Activated CD4-positive, alpha-beta T cell treated with anti-CD3 and anti-CD28 coated beads, Interleukin-2, amount 10 ng/mL, durations not matched to agents 7 days and 5 days (primary cell): ENCODE data around the gene RYR1. TPM values are rescaled to one million over a fixed set of nuclear protein-coding genes. Genes with fewer than 3 reads are reported as not detected.
"Not testable (repeated sequence)": the region's sequence is repeated elsewhere in the genome, so short reads cannot be mapped to it uniquely, and the experiment has no call there.

Experiments used
- CTCF ChIA-PET: fragments of 350-600 bp; sonication (Branson Sonifier 250); formaldehyde crosslinking; loops from one replicate; lab custom pipeline; 2021; ENCODE audit warnings: antibody characterized with exemption; lab: Charles Lee
- POLR2A ChIA-PET: fragments of 350-600 bp; sonication (Branson Sonifier 250); formaldehyde crosslinking; loops from one replicate; lab custom pipeline; 2021; ENCODE audit warnings: antibody characterized with exemption; lab: Charles Lee
- DNase-seq: peaks from one replicate; pipeline ENCODE4 v3.0.0-alpha.2; 2020
- H3K27ac Mint-ChIP-seq: one replicate; pipeline ENCODE4 v1.8.0; 2021; ENCODE audit warnings: mild to moderate bottlenecking, moderate library complexity, mixed read lengths
- H3K27me3 Mint-ChIP-seq: one replicate; pipeline ENCODE4 v1.8.0; 2021; ENCODE audit warnings: mixed read lengths
- H3K36me3 Mint-ChIP-seq: one replicate; pipeline ENCODE4 v1.8.0; 2021; ENCODE audit warnings: low read depth, mixed read lengths
- H3K4me1 Mint-ChIP-seq: one replicate; pipeline ENCODE4 v1.8.0; 2021; ENCODE audit warnings: mixed read lengths
- H3K4me3 Mint-ChIP-seq: one replicate; pipeline ENCODE4 v1.8.0; 2021; ENCODE audit warnings: mild to moderate bottlenecking, moderate library complexity, mixed read lengths
- H3K9me3 Mint-ChIP-seq: one replicate; pipeline ENCODE4 v1.8.0; 2021; ENCODE audit warnings: mixed read lengths
- total RNA-seq, 2 experiments: library from RNA; stranded (reverse); gene quantifications; one replicate each; pipeline ENCODE4 v1.2.3, GENCODE V29; 2021

Gene RYR1
- total RNA-seq, 2 experiments from 2014 or later: 0.79 to 1.0 TPM

DNA sequence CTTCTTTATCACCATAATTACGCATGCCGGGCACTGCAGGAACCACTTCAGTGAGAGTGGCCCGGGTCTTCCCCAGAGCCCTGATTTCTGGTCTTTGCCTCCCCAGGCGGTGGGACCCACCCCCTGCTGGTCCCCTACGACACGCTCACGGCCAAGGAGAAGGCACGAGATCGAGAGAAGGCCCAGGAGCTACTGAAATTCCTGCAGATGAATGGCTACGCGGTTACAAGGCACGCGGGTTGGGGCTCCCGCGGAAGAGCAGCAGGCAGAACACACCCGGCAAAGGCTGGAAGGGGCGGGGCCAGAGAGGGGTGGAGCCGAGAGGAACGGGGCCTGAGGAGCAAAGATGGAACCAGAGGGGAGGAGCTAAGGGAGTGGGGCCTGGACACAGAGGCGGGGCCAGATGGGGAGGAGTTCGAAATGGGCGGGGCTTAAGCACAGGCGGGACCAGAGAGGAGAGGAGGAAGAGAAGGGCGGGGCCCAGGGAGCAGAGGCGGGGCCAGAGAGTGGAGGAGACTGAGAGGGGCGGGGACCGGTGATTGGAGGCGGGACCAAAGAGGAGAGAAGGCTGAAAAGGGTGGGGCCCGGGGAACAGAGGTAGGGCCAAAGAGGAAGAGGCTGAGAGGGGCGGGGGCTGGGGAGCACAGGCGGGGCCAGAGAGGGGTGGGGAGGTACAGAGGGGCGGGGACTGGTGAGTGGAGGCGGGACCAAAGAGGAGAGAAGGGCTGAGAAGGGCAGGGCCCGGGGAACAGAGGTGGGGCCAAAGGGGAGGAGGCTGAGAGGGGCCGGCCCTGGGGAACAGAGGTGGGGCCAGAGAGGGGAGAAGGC is 73.4 kb downstream of the RYR1 start:
- peaks cover 18% of the 10 kb centered on the region for H3K4me1 Mint-ChIP-seq
- ChIA-PET CTCF (interaction anchor here (0.6 to 0.7 kb wide), 2 partner anchors 104 to 153 kb away, joined by 3 to 5 read pairs; partner anchors contain the start of gene FAM98C), POLR2A (no interaction called here)
- peak overlapping the region; percentile 3 for H3K27ac Mint-ChIP-seq
- H3K36me3 Mint-ChIP-seq: no peaks in the 10 kb centered on the region
- peak; percentile 92 for DNase-seq
- peaks cover 10% of the 10 kb centered on the region for H3K27me3 Mint-ChIP-seq
- no peak overlapping the region for H3K4me3 Mint-ChIP-seq
- no peaks in the 10 kb centered on the region for H3K9me3 Mint-ChIP-seq

DNA sequence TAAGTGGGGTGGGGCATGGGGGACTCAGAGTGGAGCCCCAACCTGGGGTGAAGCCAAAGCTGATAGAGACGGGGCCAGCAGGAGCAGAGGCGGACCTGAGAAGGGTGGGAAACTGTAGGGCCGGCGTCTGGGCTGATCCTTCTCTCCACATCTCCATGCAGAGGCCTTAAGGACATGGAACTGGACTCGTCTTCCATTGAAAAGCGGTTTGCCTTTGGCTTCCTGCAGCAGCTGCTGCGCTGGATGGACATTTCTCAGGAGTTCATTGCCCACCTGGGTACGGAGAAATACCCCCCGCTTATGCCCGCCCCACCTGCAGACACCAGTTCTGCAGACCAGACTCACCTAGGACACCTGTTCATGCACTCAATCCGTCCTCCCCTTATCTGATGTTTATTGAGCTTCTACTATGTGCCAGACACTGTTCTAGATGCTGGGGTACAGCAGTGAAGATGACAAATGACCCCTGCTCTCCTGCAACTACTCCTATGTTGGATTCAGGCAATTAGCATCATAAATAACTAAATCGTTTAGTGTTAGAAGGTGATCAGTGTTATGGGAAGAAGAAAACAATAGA is 74.1 kb downstream of the RYR1 start:
- Mint-ChIP-seq H3K27ac (no peak overlapping the region), H3K4me1 (peaks cover 23% of the 10 kb centered on the region), H3K36me3 (no peaks in the 10 kb centered on the region), H3K9me3 (no peaks in the 10 kb centered on the region), H3K27me3 (peaks cover 10% of the 10 kb centered on the region), H3K4me3 (no peak overlapping the region)
- ChIA-PET CTCF (interaction anchor here (0.6 to 1.9 kb wide), 2 partner anchors 105 to 152 kb away, joined by 4 to 5 read pairs; partner anchors contain the start of gene FAM98C), POLR2A (no interaction called here)
- DNase-seq: no peak

DNA sequence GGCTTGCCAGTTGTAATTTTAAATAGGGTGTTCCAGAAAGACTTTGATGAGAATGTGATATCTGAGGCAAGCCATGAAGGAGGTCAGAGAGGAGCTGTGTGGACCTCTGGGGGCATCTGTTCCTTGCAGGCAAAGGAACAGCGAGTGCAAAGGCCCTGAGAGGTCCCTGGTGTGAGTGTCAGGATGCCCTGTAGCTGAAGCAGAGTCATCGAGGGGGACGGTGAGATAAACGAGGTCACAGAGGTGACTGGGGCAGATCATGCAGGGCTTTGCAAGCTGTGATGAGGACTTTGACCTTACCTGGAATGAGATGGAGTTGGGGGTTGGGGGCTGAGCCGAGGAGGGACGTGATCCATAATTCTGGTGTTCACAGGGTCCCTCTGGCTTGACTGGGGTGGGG is 75.0 kb downstream of the RYR1 start:
- DNase-seq: no peak
- H3K4me3 Mint-ChIP-seq: no peak overlapping the region
- POLR2A ChIA-PET: no interaction called here
- no peaks in the 10 kb centered on the region for H3K36me3 Mint-ChIP-seq
- H3K4me1 Mint-ChIP-seq: peaks cover 30% of the 10 kb centered on the region
- no peaks in the 10 kb centered on the region for H3K9me3 Mint-ChIP-seq
- H3K27ac Mint-ChIP-seq: no peak overlapping the region
- CTCF ChIA-PET: interaction anchor here (0.9 to 1.9 kb wide), 4 partner anchors 10 to 422 kb away, joined by 4 to 5 read pairs (median 4); partner anchors contain the start of genes FAM98C, MRPS12 and SARS2
- peaks cover 10% of the 10 kb centered on the region for H3K27me3 Mint-ChIP-seq

DNA sequence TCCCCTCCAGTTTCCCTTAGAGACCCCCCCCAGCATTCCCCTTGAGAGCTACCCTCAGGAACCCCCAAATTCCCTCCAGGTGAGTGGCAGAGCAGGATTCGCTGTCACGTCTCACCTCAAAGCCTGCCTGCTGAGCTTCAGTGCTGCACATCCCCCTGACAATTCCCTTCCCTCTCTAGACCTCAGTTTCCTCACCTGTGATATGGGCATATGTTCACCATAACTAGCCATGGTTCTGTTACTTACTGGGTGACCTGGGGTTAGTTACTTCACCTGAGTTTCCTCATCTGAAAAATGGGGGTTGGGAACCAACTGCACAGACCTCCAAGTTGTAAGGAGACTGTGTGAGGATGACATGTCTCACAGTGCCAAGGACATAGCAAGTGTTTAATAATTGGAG is 75.5 kb downstream of the RYR1 start:
- H3K9me3 Mint-ChIP-seq: no peaks in the 10 kb centered on the region
- POLR2A ChIA-PET: no interaction called here

DNA sequence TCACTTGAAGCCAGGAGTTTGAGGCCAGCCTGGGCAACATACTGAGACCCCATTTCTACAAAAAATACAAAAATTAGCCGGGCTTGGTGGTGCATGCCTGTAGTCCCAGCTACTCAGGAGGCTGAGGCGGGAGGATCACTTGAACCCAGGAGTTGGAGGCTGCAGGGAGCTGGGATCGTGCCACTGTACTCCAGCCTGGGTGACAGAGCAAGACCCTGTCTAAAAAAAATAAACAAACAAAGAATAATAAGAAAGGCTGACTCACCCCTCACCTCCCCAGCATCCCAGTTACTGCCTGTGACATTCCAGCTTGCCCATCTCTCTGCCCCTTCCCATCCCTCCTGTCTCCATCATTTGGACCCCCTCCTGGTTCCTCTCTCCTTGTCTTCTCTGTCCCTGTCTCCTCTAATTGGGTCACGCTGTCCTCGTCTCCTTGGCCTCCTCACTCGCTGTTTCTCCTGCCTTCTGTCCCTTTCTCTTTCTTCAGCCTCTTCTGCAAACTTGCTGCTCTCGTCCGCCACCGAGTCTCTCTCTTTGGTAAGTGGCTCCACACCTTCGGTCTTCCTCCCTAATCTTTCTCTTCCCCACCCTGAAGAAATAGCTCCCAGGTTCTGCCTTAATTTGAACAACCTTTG is 77.7 kb downstream of the RYR1 start:
- ChIA-PET CTCF (interaction anchor here (3.3 kb wide), 1 partner anchor 123 kb away, joined by 14 read pairs; no protein-coding TSS in a partner anchor), POLR2A (interaction anchor here (0.7 kb wide), 1 partner anchor 107 kb away, joined by 3 read pairs; no protein-coding TSS in a partner anchor)
- H3K27ac Mint-ChIP-seq: no peak overlapping the region

More for the DNA sequence above, 75.5 kb downstream of the RYR1 start:
- Mint-ChIP-seq H3K27ac (no peak overlapping the region), H3K4me1 (peaks cover 35% of the 10 kb centered on the region), H3K4me3 (no peak overlapping the region), H3K27me3 (peaks cover 10% of the 10 kb centered on the region), H3K36me3 (no peaks in the 10 kb centered on the region)
- CTCF ChIA-PET: interaction anchor here (0.9 to 1.9 kb wide), 4 partner anchors 10 to 421 kb away, joined by 4 to 5 read pairs (median 4); partner anchors contain the start of genes FAM98C, MRPS12 and SARS2
- DNase-seq: no peak

DNA sequence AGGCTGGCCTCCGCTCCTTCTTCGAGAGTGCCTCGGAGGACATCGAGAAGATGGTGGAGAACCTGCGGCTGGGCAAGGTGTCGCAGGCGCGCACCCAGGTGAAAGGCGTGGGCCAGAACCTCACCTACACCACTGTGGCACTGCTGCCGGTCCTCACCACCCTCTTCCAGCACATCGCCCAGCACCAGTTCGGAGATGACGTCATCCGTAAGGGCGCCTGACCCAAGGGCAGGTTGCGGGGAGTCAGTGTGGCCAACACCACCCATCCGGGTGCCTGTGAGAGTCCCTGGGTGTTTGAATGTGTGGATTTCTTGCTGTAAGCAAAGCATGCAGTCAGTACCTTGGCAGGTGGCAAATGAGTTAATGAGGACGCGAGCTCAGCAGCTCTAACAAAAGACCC is 78.8 kb downstream of the RYR1 start:
- Mint-ChIP-seq H3K36me3 (no peaks in the 10 kb centered on the region), H3K9me3 (no peaks in the 10 kb centered on the region), H3K4me3 (no peak overlapping the region), H3K27me3 (peaks cover 10% of the 10 kb centered on the region), H3K27ac (peak overlapping the region; percentile 9), H3K4me1 (peaks cover 46% of the 10 kb centered on the region)
- no peak for DNase-seq
- ChIA-PET POLR2A (interaction anchor here (1.2 kb wide), 1 partner anchor 110 kb away, joined by 3 read pairs; the partner anchor contains the start of gene FAM98C), CTCF (interaction anchor here (1.1 to 3.3 kb wide), 5 partner anchors 7 to 418 kb away, joined by 4 to 14 read pairs (median 6); partner anchors contain the start of genes FAM98C, MRPS12 and SARS2)

More for the DNA sequence above, 77.7 kb downstream of the RYR1 start:
- H3K4me1 Mint-ChIP-seq: peaks cover 50% of the 10 kb centered on the region
- peaks cover 10% of the 10 kb centered on the region for H3K27me3 Mint-ChIP-seq
- no peak for DNase-seq
- no peaks in the 10 kb centered on the region for H3K9me3 Mint-ChIP-seq
- H3K36me3 Mint-ChIP-seq: no peaks in the 10 kb centered on the region
- H3K4me3 Mint-ChIP-seq: no peak overlapping the region

DNA sequence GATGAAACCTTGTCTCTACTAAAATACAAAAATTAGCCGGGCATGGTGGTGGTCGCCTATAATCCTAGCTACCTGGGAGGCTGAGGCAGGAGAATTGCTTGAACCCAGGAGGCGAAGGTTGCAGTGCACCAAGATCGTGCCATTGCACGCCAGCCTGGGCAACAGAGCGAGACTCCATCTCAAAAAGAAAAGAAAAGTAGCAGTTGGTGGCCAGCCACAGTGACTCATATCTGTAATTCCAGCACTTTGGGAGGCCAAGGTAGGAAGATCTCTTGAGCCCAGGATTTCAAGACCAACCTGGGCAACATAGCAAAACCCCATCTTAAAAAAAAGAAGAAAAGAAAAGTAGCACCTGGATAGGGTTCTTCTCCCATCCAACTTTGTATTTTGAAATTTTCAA is 79.7 kb downstream of the RYR1 start:
- ChIA-PET POLR2A (interaction anchor here (1.2 kb wide), 1 partner anchor 111 kb away, joined by 3 read pairs; the partner anchor contains the start of gene FAM98C), CTCF (interaction anchor here (1.1 to 3.3 kb wide), 6 partner anchors 8 to 417 kb away, joined by 4 to 14 read pairs (median 6); partner anchors contain the start of genes FAM98C, MRPS12 and SARS2)
- H3K36me3 Mint-ChIP-seq, H3K9me3 Mint-ChIP-seq, H3K27me3 Mint-ChIP-seq, DNase-seq: not testable (repeated sequence)
- Mint-ChIP-seq H3K4me3 (peak overlapping the region; percentile 26), H3K27ac (peak overlapping the region; percentile 78), H3K4me1 (peaks cover 41% of the 10 kb centered on the region)

DNA sequence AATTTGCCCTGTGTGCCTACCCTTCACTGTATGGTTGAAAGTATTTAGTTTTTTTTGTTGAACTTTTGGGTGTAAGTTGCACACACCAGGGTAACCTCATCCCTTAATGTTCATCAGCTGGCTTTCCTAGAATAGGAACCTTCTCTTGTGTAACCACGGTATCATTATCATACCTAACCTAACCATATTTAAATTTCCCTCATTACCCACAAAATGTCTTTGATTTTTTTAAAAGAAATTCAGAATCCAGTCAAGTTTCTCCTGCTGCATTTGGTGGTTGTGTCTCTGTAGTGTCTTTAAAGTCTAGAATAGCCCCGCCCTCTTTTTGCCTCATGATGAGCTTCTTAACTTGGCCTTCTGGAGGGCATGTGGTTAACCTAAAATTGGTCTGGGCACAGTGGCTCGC is 80.3 kb downstream of the RYR1 start:
- Mint-ChIP-seq H3K9me3 (no peaks in the 10 kb centered on the region), H3K27ac (peak overlapping the region; percentile 78), H3K4me1 (peaks cover 41% of the 10 kb centered on the region), H3K36me3 (no peaks in the 10 kb centered on the region), H3K27me3 (peaks cover 10% of the 10 kb centered on the region), H3K4me3 (peak overlapping the region; percentile 12)
- CTCF ChIA-PET: interaction anchor here (0.9 to 3.3 kb wide), 6 partner anchors 30 to 123 kb away, joined by 3 to 14 read pairs (median 6); partner anchors contain the start of gene FAM98C
- DNase-seq: peak; percentile 74
- POLR2A ChIA-PET: interaction anchor here (0.6 to 0.8 kb wide), 2 partner anchors 111 to 146 kb away, joined by 3 to 5 read pairs; partner anchors contain the start of gene FAM98C

DNA sequence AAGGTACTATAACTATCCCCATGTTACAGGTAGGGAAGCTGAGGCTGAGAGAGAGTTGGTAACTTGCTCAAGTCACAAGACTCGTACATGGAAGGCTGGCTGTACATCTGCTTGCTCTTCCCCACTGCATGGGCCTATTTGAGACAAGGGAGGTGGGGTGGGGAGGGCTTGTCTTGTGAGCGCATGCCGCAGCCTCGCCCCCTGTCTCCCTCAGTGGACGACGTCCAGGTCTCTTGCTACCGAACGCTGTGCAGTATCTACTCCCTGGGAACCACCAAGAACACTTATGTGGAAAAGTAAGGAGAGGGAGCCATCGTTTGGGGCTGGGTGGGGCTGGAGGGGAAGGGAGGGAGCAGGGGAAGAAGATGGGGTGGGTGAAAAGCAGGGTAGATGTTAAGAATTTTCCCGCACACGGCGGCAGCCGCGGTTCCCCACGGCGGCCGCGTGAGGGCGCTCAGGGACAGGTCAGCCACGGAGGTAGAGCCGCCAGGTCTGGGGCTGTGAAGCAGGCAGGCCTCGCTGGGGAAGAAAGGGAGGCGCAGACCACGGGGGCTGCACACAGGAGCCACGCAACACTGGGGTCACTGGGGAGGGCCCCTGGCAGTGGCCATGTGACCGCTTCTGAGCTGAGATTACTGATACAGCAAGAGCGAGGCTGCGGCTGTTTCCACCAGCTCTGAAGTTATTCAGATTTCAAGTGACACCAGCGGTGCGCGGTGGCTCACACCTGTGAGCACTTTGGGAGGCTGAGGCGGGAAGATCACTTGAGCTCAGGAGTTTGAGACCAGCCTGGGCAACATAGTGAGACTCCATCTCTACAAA is 81.5 kb downstream of the RYR1 start:
- ChIA-PET POLR2A (no interaction called here), CTCF (interaction anchor here (0.8 to 2.3 kb wide), 13 partner anchors 14 to 421 kb away, joined by 3 to 10 read pairs (median 4); partner anchors contain the start of genes EIF3K, FAM98C, MRPS12 and SARS2)
- peak overlapping the region; percentile 77 for H3K27ac Mint-ChIP-seq

DNA sequence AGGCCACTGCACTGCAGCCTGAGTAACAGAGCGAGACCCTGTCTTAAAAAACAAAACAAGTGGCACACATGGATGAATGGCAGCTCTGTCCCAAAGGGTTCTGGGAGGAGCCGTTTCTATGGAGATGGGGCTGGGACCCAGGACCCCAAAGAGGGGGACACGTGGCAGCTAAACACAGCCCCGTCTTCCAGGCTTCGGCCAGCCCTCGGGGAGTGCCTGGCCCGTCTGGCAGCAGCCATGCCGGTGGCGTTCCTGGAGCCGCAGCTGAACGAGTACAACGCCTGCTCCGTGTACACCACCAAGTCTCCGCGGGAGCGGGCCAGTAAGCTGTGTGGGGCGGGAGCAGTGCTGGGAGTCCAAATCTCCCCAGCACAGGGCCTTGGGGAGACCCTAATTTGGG is 82.4 kb downstream of the RYR1 start:
- Mint-ChIP-seq H3K36me3 (no peaks in the 10 kb centered on the region), H3K4me1 (peaks cover 41% of the 10 kb centered on the region), H3K27me3 (peaks cover 3% of the 10 kb centered on the region), H3K27ac (no peak overlapping the region), H3K4me3 (no peak overlapping the region), H3K9me3 (no peaks in the 10 kb centered on the region)
- ChIA-PET POLR2A (no interaction called here), CTCF (interaction anchor here (0.6 to 2.1 kb wide), 11 partner anchors 13 to 420 kb away, joined by 3 to 9 read pairs (median 4); partner anchors contain the start of genes EIF3K, FAM98C, MRPS12 and SARS2)
- no peak for DNase-seq

More for the DNA sequence above, 81.5 kb downstream of the RYR1 start:
- Mint-ChIP-seq H3K4me3 (no peak overlapping the region), H3K9me3 (no peaks in the 10 kb centered on the region), H3K27me3 (peaks cover 6% of the 10 kb centered on the region), H3K36me3 (no peaks in the 10 kb centered on the region), H3K4me1 (peaks cover 41% of the 10 kb centered on the region)
- peak; percentile 81 for DNase-seq

DNA sequence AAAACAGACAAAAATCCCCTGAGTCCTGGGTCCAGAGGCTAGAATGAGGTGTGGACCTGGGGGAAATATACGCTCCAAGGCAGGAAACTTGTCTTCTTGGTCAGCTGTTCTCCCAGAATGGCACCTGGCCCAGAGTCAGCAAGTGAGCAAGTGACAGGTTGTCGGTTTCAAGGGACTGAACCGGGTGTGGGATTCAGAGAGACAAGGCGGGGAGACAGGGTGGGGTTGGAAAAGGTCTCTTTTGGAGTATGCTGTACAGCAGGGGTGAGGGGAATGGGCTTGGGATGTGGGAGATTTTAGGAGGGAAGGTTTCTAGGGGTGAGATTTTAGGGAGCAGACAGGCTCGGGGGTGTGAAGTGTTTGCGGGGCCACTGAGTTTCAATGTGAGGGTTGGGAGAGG is 83.3 kb downstream of the RYR1 start:
- H3K27ac Mint-ChIP-seq: peak overlapping the region; percentile 74
- no peak overlapping the region for H3K4me3 Mint-ChIP-seq
- H3K27me3 Mint-ChIP-seq: no peaks in the 10 kb centered on the region
- no peaks in the 10 kb centered on the region for H3K36me3 Mint-ChIP-seq
- H3K9me3 Mint-ChIP-seq: no peaks in the 10 kb centered on the region
- H3K4me1 Mint-ChIP-seq: peaks cover 41% of the 10 kb centered on the region
- no peak for DNase-seq
- ChIA-PET CTCF (interaction anchor here (0.6 to 2.1 kb wide), 3 partner anchors 113 to 118 kb away, joined by 3 to 9 read pairs (median 5); partner anchors contain the start of gene FAM98C), POLR2A (no interaction called here)
